HG03354 (cell line): Measurements from ENCODE around the gene PERM1.
A peak's percentile ranks its signal among the peaks of the same experiment; 100 is the strongest.

Source experiments
- ATAC-seq: cut with Tn5 transposase; IDR thresholded peaks from one replicate; pipeline ENCODE4 v1.9.1; 2021; ENCODE audit warnings: mild to moderate bottlenecking; ENCODE audit not compliant: unreplicated experiment, poor library complexity, severe bottlenecking

PERM1 gene

DNA sequence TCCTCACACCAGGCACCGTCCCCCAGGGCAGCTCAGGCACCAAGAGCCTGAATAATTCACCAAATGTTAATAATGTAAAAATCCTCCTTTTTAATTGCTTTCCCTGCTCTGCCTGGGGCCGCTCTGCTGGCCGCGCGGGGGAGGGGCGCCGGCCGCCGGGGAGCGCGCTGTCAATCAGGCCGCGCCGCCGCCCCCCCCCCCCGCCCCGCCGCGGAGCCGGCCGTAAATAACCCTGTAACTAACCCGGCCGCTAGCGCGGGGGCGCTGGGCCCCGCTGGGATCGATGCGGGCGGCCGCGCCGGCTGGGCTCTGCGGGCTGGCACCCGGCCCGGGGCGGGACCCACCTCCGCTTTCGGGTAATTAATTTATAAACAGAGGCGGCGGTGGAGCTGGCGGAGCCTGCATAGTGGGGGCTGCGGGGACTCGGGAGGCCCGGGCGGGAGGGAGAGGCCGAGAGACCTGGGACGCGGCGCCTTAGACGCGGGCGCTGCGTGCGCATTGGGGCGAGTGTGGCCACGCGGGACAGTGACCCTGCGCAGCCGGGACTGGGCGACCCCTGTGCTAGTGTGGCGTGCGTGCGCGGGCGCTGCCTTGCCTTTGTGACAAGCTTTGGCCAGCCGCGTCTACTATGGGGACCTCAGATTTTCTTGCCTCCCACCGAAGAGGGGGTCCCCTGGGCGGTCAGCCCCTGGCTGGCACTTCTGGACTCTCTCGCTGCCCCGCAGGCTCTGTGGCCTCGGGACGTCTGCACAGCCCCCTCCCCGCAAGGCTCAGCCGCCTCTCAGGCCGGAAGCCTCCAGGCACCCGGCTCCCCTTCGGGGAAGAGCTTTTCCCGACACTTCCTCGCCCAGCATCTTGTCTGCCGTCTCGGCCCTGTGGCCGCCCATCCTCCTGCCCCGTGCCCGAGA lies 41.5 kb downstream of the PERM1 start:
- ATAC-seq: peak; percentile 30

DNA sequence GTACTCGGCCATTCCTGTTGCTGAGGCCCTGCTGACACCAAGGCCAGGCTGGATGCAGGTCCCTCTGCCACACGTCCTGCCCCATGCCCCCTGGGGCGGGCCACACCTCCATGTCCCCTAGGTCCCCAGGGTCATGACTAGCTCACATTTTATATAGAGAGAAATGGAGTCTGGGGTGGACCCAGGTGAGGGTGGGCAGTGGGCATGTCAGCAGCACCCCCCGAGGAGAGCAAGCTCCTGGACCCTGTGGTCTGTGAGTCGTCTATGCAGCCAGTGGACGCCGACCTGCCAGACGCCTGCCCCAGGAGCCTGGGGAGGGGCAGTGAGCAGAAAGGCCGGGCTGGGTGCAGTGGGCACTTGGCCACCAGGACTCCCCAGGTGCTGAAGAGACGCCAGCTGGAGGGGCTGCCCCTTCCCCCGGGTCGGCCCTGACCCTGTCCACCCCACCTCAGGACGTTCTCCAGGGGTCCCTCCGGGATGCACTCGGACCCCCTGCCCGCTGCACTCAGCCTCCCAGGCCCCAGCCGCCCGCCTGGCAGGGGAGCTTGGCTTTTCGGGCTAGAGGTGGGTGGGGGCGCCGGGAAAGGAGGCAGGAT lies 42.3 kb downstream of the PERM1 start:
- ATAC-seq: no peak

DNA sequence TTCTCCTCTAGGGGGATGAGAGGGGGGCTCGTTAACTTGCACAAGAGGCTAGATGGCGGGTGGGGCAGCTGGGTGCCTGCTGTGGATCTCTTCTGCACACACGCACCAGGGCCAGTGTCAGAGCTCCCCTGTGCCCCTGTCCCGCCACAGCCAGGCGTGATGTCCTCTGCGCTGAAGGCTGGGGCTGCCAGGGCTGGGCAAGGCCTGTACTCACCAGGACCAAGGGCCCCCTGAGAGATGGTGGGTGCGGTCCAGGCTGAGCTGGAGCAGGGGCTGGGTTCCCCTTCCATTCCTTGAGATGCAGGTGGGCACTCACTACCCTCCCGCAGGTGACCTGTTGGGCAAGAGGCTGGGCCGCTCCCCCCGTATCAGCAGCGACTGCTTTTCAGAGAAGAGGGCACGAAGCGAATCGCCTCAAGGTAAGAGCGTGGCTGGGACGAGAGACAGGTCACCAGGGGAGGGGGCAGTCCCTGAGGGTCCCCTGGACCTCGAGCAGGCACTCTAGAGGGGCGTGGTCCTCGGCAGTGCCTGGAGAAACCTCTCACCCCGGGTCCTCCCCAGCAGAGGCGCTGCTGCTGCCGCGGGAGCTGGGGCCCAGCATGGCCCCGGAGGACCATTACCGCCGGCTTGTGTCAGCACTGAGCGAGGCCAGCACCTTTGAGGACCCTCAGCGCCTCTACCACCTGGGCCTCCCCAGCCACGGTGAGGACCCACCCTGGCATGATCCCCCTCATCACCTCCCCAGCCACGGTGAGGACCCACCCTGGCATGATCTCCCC lies 43.0 kb downstream of the PERM1 start:
- no peak for ATAC-seq

DNA sequence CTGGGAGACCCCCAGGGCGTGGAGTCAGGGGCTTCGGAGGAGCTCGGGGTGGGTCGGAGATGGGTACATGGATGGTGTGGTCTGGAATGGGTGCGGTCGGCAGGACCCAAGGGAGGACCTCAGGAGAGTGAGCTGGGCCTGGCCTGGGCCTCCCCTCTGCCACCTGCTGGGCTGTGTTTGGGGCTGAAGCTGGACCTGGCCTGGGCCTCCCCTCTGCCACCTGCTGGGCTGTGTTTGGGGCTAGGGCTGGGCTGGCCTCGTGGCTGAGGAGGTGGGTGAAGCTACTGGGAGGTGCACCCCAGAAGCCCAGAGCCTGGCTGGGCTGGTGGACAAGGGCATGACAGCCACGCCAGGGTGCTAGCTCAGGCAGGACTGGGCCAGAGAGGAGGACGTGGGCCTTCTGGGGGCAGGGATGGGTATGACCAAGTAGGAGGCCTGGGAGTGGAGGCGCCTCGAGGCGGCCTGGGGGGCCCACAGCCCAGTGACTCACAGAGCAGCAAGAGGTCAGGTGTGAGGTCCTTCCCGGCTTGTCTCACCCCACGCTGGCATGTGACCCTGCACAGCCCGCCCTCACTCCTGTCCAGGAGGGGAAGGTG lies 43.7 kb downstream of the PERM1 start:
- no peak for ATAC-seq

DNA sequence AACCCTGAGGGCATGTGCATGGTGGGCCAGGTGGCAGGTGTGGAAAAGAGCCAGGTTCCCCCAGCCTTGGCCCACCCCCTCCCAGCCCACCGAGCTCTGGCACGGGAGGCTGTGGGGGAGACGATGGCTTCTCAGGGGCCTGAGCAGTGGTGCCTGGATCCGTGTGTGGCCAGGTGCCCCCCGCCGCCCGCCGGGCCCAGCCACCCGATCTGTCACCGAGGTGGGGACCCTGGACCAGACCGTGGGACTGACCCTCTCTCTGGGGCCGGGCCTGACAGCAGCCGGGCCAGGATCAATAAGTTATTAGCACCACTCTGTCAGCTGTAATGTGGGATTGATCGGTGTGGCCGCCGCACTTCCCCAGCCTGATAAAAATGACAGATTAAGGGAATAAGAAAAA lies 44.4 kb downstream of the PERM1 start:
- no peak for ATAC-seq

DNA sequence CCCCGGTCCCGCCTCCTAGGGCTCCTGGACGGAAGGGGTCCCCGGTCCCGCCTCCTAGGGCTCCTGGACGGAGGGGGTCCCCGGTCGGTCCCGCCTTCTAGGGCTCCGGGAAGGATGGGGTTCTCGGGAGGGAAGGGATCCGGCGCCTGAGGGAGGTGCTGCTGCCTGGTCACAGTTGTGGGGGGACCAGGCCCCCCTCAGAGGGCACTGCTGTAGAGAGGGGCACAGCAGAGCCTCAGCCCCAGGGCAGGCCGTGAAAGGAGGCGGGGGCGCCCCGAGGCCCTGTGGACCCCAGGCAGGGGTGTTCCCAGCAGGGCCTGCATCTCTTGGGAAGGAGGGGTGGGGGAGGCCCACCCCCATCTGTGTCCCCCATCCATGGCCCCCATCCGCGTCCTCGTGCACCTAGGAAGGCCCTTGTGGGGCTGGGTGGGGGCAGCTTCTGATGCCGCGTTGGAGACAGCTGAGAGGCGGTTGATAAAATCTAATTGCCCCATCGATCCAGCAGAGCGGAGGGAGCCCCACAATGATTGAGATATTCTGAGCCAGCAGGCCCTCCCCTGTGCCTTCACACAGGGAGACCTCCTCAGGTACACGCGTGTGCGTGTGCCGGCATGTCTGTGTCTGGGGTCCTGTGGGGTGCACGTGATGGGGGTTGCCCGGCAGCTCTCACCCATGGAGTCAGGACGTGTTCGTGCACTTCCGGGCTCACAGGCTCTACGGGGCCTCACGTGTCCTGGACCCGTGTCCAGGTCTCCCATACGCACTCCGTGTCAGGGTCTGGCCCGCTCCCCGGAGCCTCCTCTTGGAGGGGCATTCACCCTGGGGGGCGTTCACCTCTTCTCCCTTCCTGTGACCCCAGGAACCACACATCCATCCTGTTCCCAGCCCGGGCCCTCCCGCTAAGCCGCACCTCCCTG lies 45.3 kb downstream of the PERM1 start:
- no peak for ATAC-seq

DNA sequence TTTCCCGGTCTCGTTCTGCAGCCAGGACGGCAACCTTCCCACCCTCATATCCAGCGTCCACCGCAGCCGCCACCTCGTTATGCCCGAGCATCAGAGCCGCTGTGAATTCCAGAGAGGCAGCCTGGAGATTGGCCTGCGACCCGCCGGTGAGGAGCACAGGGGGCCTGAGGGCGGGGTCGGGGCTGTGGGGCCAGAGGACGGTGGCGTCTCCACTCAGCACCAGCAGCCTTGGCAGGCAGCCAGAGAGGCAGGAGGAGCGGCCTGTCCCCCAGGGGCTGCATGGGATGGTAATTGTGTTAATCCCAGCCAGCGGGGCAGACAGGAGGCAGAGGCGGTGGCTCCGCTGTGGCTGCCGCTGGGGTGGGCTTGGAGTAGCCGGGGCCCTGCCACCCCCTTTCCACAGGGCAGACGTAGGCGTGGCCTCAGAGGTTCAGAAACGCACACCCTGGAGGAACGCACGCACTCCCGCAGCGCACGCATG lies 46.1 kb downstream of the PERM1 start:
- no peak for ATAC-seq

DNA sequence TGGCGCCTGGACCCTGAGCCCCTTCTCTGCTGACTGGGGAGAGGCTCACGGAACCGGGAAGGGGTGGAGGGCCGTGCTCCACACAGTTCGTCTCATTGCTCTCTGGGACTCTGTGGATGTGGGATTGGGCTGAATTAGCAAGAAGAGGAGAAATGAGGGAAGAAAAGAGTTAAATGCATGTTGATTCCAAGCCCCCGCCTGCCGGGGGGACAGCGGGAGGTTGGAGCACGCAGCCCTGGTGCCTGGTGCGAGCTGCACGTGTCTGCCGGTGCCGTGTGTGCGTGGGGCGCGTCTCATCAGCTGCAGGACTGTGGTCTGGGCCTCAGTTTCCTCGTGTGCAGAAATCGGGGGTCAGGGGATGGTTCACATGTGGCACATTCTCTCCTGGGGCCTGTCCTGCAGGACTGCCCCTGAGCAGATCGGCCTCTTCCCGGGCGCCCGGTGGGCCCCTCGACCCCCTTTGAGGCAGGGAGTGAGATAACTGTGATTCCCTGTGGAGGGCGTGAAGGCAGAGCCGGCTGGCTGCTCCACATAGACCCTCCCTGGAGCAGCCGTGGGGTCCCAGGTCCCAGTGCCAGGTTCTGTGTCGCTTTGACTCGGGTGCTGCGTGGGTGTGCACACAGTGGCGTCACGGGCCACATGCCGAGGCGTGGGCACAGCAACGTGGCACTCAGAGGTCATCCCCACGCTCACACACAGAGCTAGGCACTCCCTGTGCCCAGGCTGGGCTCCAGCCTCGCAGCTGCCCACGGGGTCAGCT lies 46.7 kb downstream of the PERM1 start:
- no peak for ATAC-seq

DNA sequence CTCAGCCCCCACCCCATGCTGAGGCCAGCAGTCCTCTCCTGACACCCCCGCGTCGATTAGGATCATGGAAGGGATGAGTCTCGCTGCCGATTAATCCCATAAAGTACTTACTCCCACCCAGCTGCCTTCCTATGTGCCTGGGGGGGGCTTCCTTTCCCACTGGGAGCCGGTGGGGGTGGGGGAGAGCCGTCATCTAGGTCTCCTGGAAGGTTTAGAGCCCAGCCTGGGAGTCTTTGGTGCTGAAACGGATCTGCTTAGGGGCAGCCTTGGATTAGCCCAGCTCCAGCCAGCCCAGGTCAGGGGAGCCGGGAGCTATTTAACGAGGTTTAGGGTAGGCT lies 48.3 kb downstream of the PERM1 start:
- ATAC-seq: no peak

DNA sequence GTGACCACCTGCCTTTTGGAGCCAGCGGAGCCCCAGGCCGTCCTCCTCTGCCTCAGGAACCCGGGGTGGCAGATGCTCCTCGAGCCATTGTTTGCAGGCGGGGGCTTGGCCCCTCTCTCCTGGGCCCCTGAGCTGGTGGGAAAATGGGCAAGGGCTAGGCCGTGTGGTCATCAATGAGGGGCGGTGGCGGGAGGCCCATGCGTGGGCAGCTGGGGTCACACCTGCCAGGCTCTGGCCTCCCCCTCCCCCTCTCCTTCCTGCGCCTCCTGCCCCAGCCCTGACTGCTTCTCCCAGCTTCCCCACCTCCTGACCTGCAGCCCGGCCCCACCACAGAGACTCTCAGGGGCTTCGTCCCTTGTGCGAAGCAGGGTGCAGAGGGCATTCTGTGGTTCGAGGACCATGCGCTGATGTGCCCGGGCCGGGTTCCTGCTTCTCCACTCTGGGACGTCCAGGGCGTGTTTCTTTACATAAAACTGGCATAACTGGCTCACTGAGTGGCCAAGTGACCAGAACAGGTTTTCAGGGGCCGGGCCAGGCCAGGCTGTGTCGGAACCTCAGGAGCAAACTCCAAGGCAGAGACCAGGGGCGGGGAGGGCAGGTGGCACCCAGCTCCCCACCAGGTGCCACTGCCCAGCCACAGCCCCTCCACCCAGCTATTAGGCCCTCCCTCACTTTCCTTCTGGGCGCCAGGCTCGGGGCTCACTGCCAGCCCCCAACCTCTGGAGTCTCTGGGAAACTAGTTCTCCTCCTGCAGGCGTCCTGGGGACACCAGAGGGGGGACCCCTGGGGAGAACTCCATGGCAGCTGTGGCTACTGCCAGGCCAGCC lies 48.9 kb downstream of the PERM1 start:
- ATAC-seq: no peak

DNA sequence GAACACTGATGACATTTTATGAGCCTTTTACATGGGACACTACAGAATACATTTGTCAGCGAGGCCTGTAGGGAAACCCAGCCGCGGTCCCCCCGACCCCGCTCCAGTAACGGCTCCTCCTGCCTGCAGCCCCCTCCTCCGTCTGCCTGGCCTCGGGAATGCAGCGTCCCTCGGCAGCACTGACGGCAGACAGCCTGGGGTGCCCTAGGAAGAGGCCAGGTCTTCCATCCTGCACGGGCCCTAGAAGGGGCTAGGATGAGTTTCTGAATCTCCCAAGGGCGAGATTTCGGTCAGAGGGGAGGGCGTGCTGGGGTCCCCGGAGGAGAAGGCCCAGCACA lies 49.8 kb downstream of the PERM1 start:
- ATAC-seq: no peak

DNA sequence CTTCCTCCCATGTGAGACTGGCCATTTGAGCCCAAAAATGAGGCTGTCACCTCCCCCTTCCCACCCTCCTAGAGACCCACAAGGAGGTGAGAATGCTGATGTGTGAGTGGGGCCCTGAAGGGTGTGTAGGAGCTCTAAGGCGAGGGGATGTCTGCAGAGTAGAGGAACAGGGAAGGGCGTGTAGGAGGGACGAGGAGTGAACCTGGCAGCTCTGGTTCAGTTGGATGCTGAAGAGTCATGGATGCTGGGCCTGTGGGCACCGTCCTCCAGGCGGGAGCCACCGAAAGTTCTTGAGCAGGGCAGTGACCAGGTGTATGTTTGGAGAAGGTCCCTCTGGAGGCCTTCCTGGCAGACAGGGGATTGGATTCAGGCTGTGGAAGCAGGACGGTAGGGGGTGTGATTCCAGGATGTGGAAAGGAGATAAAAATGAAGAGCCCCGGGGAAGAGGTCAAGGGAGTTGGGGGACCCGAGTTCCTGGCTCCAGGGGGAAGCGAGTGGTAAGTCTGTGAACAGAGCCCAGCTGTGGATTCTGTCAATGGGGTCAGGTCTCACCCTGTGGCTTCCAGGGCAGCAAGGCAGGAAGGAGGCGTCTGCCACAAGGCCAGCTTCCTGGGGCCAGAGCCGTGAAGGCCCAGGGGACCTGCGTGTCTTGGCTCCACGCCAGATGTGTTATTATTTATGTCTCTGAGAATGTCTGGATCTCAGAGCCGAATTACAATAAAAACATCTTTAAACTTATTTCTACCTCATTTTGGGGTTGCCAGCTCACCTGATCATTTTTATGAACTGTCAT lies 50.3 kb downstream of the PERM1 start:
- no peak for ATAC-seq

DNA sequence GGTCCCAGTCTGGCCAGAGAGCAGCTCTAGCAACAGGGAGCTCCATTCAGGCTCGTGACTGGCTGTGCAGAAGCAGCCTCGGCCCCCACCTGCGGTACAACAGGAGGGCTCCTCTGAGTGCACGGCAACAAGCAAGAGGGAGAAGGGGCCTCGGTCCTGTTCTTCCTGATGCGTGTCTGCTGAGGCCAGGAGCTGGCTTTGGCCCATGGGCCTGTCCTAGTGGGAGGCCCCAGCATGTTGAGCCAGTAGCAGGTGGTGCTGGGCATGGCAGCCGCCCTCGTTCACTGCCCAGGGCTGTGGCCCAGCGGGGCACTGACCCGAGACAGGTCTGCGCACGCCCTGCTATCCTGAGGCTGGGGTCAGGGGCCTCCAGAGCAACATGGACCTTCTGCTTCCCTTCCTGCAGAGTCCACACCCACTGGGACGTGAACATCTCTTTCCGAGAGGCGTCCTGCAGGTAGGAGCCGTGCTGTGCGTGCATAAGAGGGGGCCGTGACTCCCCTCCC lies 51.2 kb downstream of the PERM1 start:
- ATAC-seq: no peak

DNA sequence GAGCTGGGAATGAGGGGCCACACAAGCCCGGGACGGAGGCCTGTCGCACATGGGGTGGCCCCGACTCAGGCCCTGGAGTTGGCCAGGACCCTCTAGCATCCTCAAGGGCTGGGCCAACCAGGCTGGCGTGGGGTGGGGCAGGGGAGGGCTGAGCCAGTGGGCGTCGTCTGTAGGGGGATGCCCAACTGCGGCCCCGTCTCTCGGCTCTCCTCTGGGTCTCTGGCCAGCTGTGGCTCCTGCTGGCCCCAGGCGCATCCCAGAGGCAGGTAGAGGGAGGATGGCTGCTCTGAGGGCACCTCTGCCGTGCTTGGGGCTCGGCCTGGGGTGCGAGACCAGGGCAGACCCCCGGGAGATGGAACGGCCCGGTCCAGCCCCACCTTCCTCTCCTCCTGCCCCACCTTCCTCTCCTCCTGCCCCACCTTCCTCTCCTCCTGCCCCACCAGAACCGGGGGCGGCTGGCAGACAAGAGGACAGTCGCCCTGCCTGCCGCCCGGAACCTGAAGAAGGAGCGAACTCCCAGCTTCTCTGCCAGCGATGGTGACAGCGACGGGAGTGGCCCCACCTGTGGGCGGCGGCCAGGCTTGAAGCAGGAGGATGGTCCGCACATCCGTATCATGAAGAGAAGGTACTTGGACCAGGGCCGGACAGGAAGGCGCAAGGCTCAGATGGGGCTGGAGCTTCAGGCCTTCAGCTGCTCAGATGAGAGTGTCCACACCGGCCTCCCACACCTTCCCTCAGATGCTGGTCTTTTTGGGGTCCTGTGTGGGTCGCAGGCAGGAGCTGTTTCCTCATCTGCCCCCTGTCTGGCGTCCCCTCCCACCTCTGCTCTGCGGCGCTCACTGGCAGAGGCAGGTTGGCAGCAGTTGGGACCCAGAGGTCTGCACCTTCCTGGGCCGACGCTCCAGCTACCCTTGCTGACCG lies 51.9 kb downstream of the PERM1 start:
- ATAC-seq: no peak

DNA sequence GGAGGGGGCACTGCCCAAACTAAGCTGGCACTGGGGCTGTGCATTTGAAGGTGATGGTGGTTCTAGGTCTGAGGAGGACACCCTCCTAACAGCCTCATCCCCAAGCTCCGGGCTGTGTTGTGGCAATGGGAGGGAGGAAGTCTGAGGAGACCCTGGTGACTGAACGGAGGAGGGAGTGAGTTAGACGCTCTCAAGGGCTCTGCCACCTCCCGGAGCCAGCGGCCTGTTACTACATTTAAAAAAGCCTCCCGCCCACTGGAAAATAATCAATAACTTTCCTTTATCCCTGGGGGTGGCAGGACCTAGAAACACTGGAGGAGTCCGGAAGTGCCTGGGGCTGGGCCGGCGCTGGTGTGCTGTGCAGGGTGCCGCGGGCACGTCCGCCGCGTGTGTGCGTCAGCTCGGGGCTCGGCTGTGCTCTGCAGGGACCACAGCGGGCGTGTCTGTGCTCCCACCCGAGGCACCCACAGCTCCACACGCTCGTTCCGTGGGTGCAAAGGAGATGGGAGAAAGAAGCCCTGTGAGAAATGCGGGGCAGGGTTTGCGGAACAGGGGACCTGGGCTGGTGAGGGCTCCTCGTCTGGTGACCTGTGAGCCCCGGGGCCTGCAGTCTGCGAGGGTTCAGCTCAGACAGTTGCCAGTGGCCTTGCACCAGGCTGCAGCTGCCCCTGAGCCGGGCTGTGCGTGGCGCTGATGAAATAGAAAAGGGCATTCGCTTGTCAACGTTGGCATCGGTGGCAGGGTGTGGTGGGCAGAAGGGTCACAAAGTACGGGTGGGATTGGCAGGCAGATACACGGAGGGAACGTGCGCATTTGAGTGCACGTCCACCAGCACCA lies 52.9 kb downstream of the PERM1 start:
- ATAC-seq: no peak
